Fibroblast of lung (primary cell): ENCODE results near the gene SLIT3. TPM values are rescaled to one million over a fixed set of nuclear protein-coding genes. Genes with fewer than 3 reads are reported as not detected.

Source experiments
- DNase-seq, 2 donors: peaks; one replicate each; pipeline versions ENCODE4 v3.0.0 to v3.0.0-alpha.2; 2010; ENCODE audit warnings: low read depth in 2 of 2
- H2AFZ ChIP-seq: 2 replicates; pipeline ENCODE4 v1.5.1; 2012; ENCODE audit warnings: low read length, control low read depth, inconsistent platforms
- H3K27ac ChIP-seq: 2 replicates; pipeline ENCODE4 v1.5.1; 2011; ENCODE audit warnings: low read length, control low read depth; ENCODE audit not compliant: insufficient read depth
- H3K27me3 ChIP-seq: 2 replicates; pipeline ENCODE4 v1.5.1; 2011; ENCODE audit warnings: mild to moderate bottlenecking, low read length; ENCODE audit not compliant: control insufficient read depth, insufficient read depth
- H3K36me3 ChIP-seq: 2 replicates; pipeline ENCODE4 v1.5.1; 2011; ENCODE audit warnings: low read length; ENCODE audit not compliant: control insufficient read depth, insufficient read depth
- H3K4me1 ChIP-seq: 2 replicates; pipeline ENCODE4 v1.5.1; 2011; ENCODE audit warnings: low read length; ENCODE audit not compliant: control insufficient read depth, insufficient read depth; ENCODE audit errors: extremely low read depth
- H3K4me2 ChIP-seq: 2 replicates; pipeline ENCODE4 v1.5.1; 2011; ENCODE audit warnings: low read length, control low read depth; ENCODE audit not compliant: insufficient read depth; ENCODE audit errors: extremely low read depth
- H3K4me3 ChIP-seq, 4 experiments: fragments of 200-600 bp in 1 of 4; sonication (generic) in 1 of 4; replicated peaks in 1 of 4; 2 replicates each; pipeline ENCODE4 v1.5.1; 2011 to 2016; ENCODE audit warnings: low read length in 4 of 4, low read depth in 3 of 4, mild to moderate bottlenecking in 3 of 4, control low read depth in 2 of 4, inconsistent platforms in 1 of 4, mixed read lengths in 1 of 4; ENCODE audit not compliant: insufficient read depth in 1 of 4; ENCODE audit errors: control extremely low read depth in 1 of 4
- H3K79me2 ChIP-seq: 2 replicates; pipeline ENCODE4 v1.5.1; 2012; ENCODE audit warnings: mild to moderate bottlenecking, low read length, inconsistent platforms; ENCODE audit not compliant: control insufficient read depth, insufficient read depth
- H3K9ac ChIP-seq: 2 replicates; pipeline ENCODE4 v1.5.1; 2011; ENCODE audit warnings: mild to moderate bottlenecking, low read length, control low read depth; ENCODE audit not compliant: insufficient read depth
- H3K9me3 ChIP-seq: 2 replicates; pipeline ENCODE4 v1.5.1; 2012; ENCODE audit warnings: low read depth, low read length; ENCODE audit not compliant: control insufficient read depth, insufficient read depth
- H4K20me1 ChIP-seq: 2 replicates; pipeline ENCODE4 v1.5.1; 2011; ENCODE audit warnings: low read length; ENCODE audit not compliant: control insufficient read depth, insufficient read depth; ENCODE audit errors: extremely low read depth
- CTCF ChIP-seq, 2 donors: IDR thresholded peaks in 1 of 2; conservative IDR thresholded peaks in 1 of 2; 1 replicate in 1 of 2; 2 replicates in 1 of 2; pipeline ENCODE4 v1.5.1; 2011 to 2012; ENCODE audit warnings: low read length in 2 of 2, control low read depth in 1 of 2, inconsistent platforms in 1 of 2, low read depth in 1 of 2, mild to moderate bottlenecking in 1 of 2
- EZH2 ChIP-seq: IDR thresholded peaks from 2 replicates; pipeline ENCODE4 v1.5.1; 2012; ENCODE audit warnings: low read length, control low read depth, mild to moderate bottlenecking; ENCODE audit errors: missing control alignments
- polyA plus RNA-seq, 2 donors: library from polyadenylated mRNA; depleted of rRNA in 1 of 2; stranded (reverse) in 1 of 2; unstranded in 1 of 2; fragments of >200 nt; gene quantifications; 2 replicates each; pipeline ENCODE4 v1.2.1, GENCODE V29; 2011 to 2012; ENCODE audit warnings: missing spikeins in 1 of 2
- total RNA-seq: library from RNA; depleted of rRNA; stranded (reverse); fragments of >200 nt; gene quantifications from 2 replicates; pipeline ENCODE4 v1.2.1, GENCODE V29; 2014

The SLIT3 gene
- total and polyA plus RNA-seq, 2 donors (not counting 1 experiment from before 2014, with no cell fraction given) = 1.6 to 4.6 TPM

- Histone ChIP-seq H3K4me2 (no peak overlapping the region), H4K20me1 (no peaks in the 10 kb centered on the region), H3K79me2 (no peaks in the 10 kb centered on the region), H3K36me3 (no peaks in the 10 kb centered on the region), H3K4me3 (no peak overlapping the region), H2AFZ (no peak overlapping the region), H3K9ac (no peak overlapping the region), H3K4me1 (no peaks in the 10 kb centered on the region), H3K27me3 (no peaks in the 10 kb centered on the region), H3K27ac (no peak overlapping the region), H3K9me3 (no peaks in the 10 kb centered on the region)
- TF ChIP-seq CTCF (conservative IDR thresholded peaks at IDR 0.05 in 1 of 2, IDR thresholded peaks at IDR 0.05 in 1 of 2; ENCODE audit: low read depth in 1 of 2, low read length in 2 of 2) = no peak
- no peak for TF ChIP-seq EZH2
- DNase-seq = peak in 1 of 2 donors; percentile 89
Measured at GRCh38 chr5:168978015-168978414, 322.9 kb downstream of the SLIT3 start.

- no peaks in the 10 kb centered on the region for H3K79me2 ChIP-seq
- no peaks in the 10 kb centered on the region for H4K20me1 ChIP-seq
- peak in 1 of 2 donors; percentile 91 for DNase-seq
- H3K4me2 ChIP-seq = no peak overlapping the region
- no peak overlapping the region for H3K9ac ChIP-seq
- no peak overlapping the region for H3K27ac ChIP-seq
- H3K4me1 ChIP-seq = no peaks in the 10 kb centered on the region
- H3K36me3 ChIP-seq = no peaks in the 10 kb centered on the region
- H3K27me3 ChIP-seq = no peaks in the 10 kb centered on the region
- TF ChIP-seq EZH2 = no peak
- no peak for TF ChIP-seq CTCF (conservative IDR thresholded peaks at IDR 0.05 in 1 of 2, IDR thresholded peaks at IDR 0.05 in 1 of 2; ENCODE audit: low read depth in 1 of 2, low read length in 2 of 2)
- no peak overlapping the region for H3K4me3 ChIP-seq
- no peaks in the 10 kb centered on the region for H3K9me3 ChIP-seq
- H2AFZ ChIP-seq = no peak overlapping the region
Measured at GRCh38 chr5:168976311-168976970, 324.5 kb downstream of the SLIT3 start.

GRCh38 chr5:168975331-168975730 is 325.6 kb downstream of the SLIT3 start:
- H3K9ac ChIP-seq = no peak overlapping the region
- H3K4me3 ChIP-seq = no peak overlapping the region
- TF ChIP-seq CTCF (conservative IDR thresholded peaks at IDR 0.05 in 1 of 2, IDR thresholded peaks at IDR 0.05 in 1 of 2; ENCODE audit: low read depth in 1 of 2, low read length in 2 of 2) = no peak
- no peak for TF ChIP-seq EZH2
- no peaks in the 10 kb centered on the region for H4K20me1 ChIP-seq
- no peak overlapping the region for H2AFZ ChIP-seq
- H3K4me1 ChIP-seq = no peaks in the 10 kb centered on the region
- H3K27ac ChIP-seq = no peak overlapping the region
- no peaks in the 10 kb centered on the region for H3K9me3 ChIP-seq
- no peaks in the 10 kb centered on the region for H3K36me3 ChIP-seq
- DNase-seq = no peak
- H3K4me2 ChIP-seq = no peak overlapping the region
- no peaks in the 10 kb centered on the region for H3K27me3 ChIP-seq
- H3K79me2 ChIP-seq = no peaks in the 10 kb centered on the region
